H1 (cell line): ENCODE measurements around the gene EDEM1. TPM values are rescaled to one million over a fixed set of nuclear protein-coding genes. Genes with fewer than 3 reads are reported as not detected.

Source experiments
- CTCF ChIA-PET: fragments of 300-600 bp; sonication (Branson Sonifier 250); formaldehyde crosslinking; loops from one replicate; lab custom pipeline; 2021; ENCODE audit not compliant: partially characterized antibody; lab: Charles Lee
- POLR2A ChIA-PET: fragments of 300-600 bp; sonication (Branson Sonifier 250); formaldehyde crosslinking; loops from one replicate; lab custom pipeline; 2021; ENCODE audit warnings: inconsistent platforms; ENCODE audit not compliant: partially characterized antibody; lab: Charles Lee
- DNase-seq, 2 experiments: peaks; one replicate each; pipeline versions ENCODE4 v3.0.0 to v3.0.0-alpha.2; 2010 to 2022; ENCODE audit warnings: low spot score in 2 of 2, low read depth in 1 of 2, mixed read lengths in 1 of 2
- FAIRE-seq: peaks from 2 replicates; lab custom pipeline; 2011; peaks lifted over from hg19 to GRCh38; lab: Jason Lieb, UNC
- H2AFZ ChIP-seq: 2 replicates; pipeline ENCODE4 v1.8.1; 2012; ENCODE audit warnings: low read length, inconsistent platforms
- H2AK5ac ChIP-seq: 2 replicates; pipeline ENCODE4 v1.6.1; 2013; ENCODE audit warnings: low read depth, low read length
- H2BK120ac ChIP-seq: replicated peaks from 2 replicates; pipeline ENCODE3; 2013; ENCODE audit warnings: low read depth, low read length, inconsistent platforms
- H2BK12ac ChIP-seq: 2 replicates; pipeline ENCODE4 v1.6.1; 2013; ENCODE audit warnings: low read depth, low read length
- H2BK15ac ChIP-seq: 2 replicates; pipeline ENCODE4 v1.6.1; 2013; ENCODE audit warnings: low read length
- H2BK20ac ChIP-seq: 2 replicates; pipeline ENCODE4 v1.6.1; 2013; ENCODE audit warnings: low read length
- H2BK5ac ChIP-seq: 2 replicates; pipeline ENCODE4 v1.6.1; 2013; ENCODE audit warnings: low read depth, low read length
- H3K14ac ChIP-seq: 2 replicates; pipeline ENCODE4 v1.6.1; 2013; ENCODE audit warnings: inconsistent platforms; ENCODE audit not compliant: insufficient read length
- H3K18ac ChIP-seq: 2 replicates; pipeline ENCODE4 v1.6.1; 2013; ENCODE audit warnings: low read length; ENCODE audit errors: extremely low read depth
- H3K23ac ChIP-seq: 2 replicates; pipeline ENCODE4 v1.6.1; 2013; ENCODE audit warnings: inconsistent platforms; ENCODE audit not compliant: insufficient read length
- H3K23me2 ChIP-seq: 2 replicates; pipeline ENCODE4 v1.6.1; 2013; ENCODE audit warnings: low read depth, low read length
- H3K27ac ChIP-seq: 2 replicates; pipeline ENCODE4 v1.6.1; 2011; ENCODE audit warnings: low read depth, low read length, inconsistent platforms
- H3K27me3 ChIP-seq, 4 experiments: replicated peaks in 1 of 4; 1 replicate in 1 of 4; 2 replicates in 3 of 4; pipeline versions ENCODE4 v1.6.1 to v1.8.1; 2011 to 2013; ENCODE audit warnings: low read length in 3 of 4, mild to moderate bottlenecking in 3 of 4, inconsistent platforms in 2 of 4, mixed read lengths in 2 of 4, moderate library complexity in 1 of 4; ENCODE audit not compliant: control insufficient read depth in 3 of 4, insufficient read depth in 3 of 4; ENCODE audit errors: extremely low read depth in 1 of 4
- H3K36me3 ChIP-seq, 4 experiments: 2 replicates each; pipeline versions ENCODE4 v1.6.1 to v1.8.1; 2011 to 2013; ENCODE audit warnings: mild to moderate bottlenecking in 4 of 4, low read length in 3 of 4, moderate library complexity in 2 of 4, control low read depth in 1 of 4, inconsistent platforms in 1 of 4; ENCODE audit not compliant: insufficient read depth in 4 of 4, control insufficient read depth in 2 of 4
- H3K4ac ChIP-seq: replicated peaks from 2 replicates; pipeline ENCODE3; 2013; ENCODE audit warnings: low read length, low read depth, mixed read lengths, inconsistent platforms; ENCODE audit not compliant: insufficient read length
- H3K4me1 ChIP-seq, 4 experiments: replicated peaks in 1 of 4; 1 replicate in 1 of 4; 2 replicates in 3 of 4; pipeline versions ENCODE4 v1.6.1 to v1.8.1; 2011 to 2013; ENCODE audit warnings: low read length in 3 of 4, inconsistent platforms in 2 of 4, mixed read lengths in 1 of 4; ENCODE audit not compliant: insufficient read depth in 4 of 4, control insufficient read depth in 3 of 4
- H3K4me2 ChIP-seq, 2 experiments: 2 replicates each; pipeline versions ENCODE4 v1.6.1 to v1.8.1; 2011 to 2013; ENCODE audit warnings: low read depth in 2 of 2, low read length in 2 of 2, control low read depth in 1 of 2, inconsistent platforms in 1 of 2, mild to moderate bottlenecking in 1 of 2; ENCODE audit not compliant: insufficient read depth in 1 of 2
- H3K4me3 ChIP-seq, 4 experiments: fragments of 200-600, 300-600 bp in 1 of 4; sonication (generic), shearing (Covaris generic), sonication (Bioruptor Twin) in 1 of 4; 2 replicates each; pipeline versions ENCODE4 v1.5.1 to v1.8.1; 2011 to 2016; ENCODE audit warnings: low read length in 4 of 4, low read depth in 3 of 4, control low read depth in 2 of 4, inconsistent platforms in 2 of 4, mild to moderate bottlenecking in 2 of 4, mixed read lengths in 1 of 4, moderate library complexity in 1 of 4; ENCODE audit not compliant: insufficient read depth in 2 of 4; ENCODE audit errors: extremely low read depth in 1 of 4
- H3K56ac ChIP-seq: replicated peaks from 2 replicates; pipeline ENCODE3; 2013; ENCODE audit warnings: low read depth, mild to moderate bottlenecking, mixed read lengths, low read length, inconsistent platforms; ENCODE audit not compliant: insufficient read length
- H3K79me1 ChIP-seq: 2 replicates; pipeline ENCODE4 v1.6.1; 2013; ENCODE audit warnings: low read depth, low read length, control low read depth
- H3K79me2 ChIP-seq, 2 experiments: 2 replicates each; pipeline versions ENCODE4 v1.6.1 to v1.8.1; 2012 to 2013; ENCODE audit warnings: low read length in 2 of 2, mild to moderate bottlenecking in 2 of 2, inconsistent platforms in 1 of 2; ENCODE audit not compliant: insufficient read depth in 2 of 2, control insufficient read depth in 1 of 2
- H3K9ac ChIP-seq, 4 experiments: replicated peaks in 1 of 4; 1 replicate in 1 of 4; 2 replicates in 3 of 4; pipeline versions ENCODE4 v1.6.1 to v1.8.1; 2011 to 2013; ENCODE audit warnings: low read depth in 3 of 4, low read length in 3 of 4, control low read depth in 2 of 4, mild to moderate bottlenecking in 2 of 4, moderate library complexity in 2 of 4, inconsistent platforms in 1 of 4; ENCODE audit errors: extremely low read depth in 1 of 4
- H3K9me3 ChIP-seq, 2 experiments: 2 replicates each; pipeline versions ENCODE4 v1.6.1 to v1.8.1; 2012 to 2013; ENCODE audit warnings: mild to moderate bottlenecking in 2 of 2, moderate library complexity in 2 of 2, control low read depth in 1 of 2, inconsistent platforms in 1 of 2, low read depth in 1 of 2, low read length in 1 of 2, mixed read lengths in 1 of 2; ENCODE audit not compliant: insufficient read depth in 2 of 2
- H4K20me1 ChIP-seq, 2 experiments: replicated peaks in 1 of 2; 2 replicates each; pipeline versions ENCODE3 to v1.8.1; 2011 to 2013; ENCODE audit warnings: inconsistent platforms in 2 of 2, low read length in 2 of 2, mild to moderate bottlenecking in 1 of 2; ENCODE audit not compliant: insufficient read depth in 2 of 2, control insufficient read depth in 1 of 2
- H4K5ac ChIP-seq: 2 replicates; pipeline ENCODE4 v1.6.1; 2013; ENCODE audit warnings: low read length, low read depth, mixed read lengths, inconsistent platforms; ENCODE audit not compliant: insufficient read length
- H4K8ac ChIP-seq: 2 replicates; pipeline ENCODE4 v1.8.0; 2013; ENCODE audit warnings: mild to moderate bottlenecking, moderate library complexity, low read length, inconsistent platforms; ENCODE audit not compliant: insufficient read depth; ENCODE audit errors: extremely low read depth
- H4K91ac ChIP-seq: replicated peaks from 2 replicates; pipeline ENCODE3; 2013; ENCODE audit warnings: low read length, mixed read lengths, inconsistent platforms; ENCODE audit not compliant: insufficient read length
- CEBPB ChIP-seq: IDR thresholded peaks from 2 replicates; pipeline ENCODE4 v1.6.1; 2012; ENCODE audit warnings: low read depth, low read length
- CREB1 ChIP-seq: IDR thresholded peaks from 2 replicates; pipeline ENCODE4 v1.6.1; 2012; ENCODE audit warnings: inconsistent platforms
- JUND ChIP-seq: IDR thresholded peaks from 2 replicates; pipeline ENCODE4 v1.6.1; 2011; ENCODE audit warnings: mild to moderate bottlenecking, improper control_type of control experiment, low read length
- KDM1A ChIP-seq: fragments of 200-600, 300-600 bp; sonication (generic); IDR thresholded peaks from 2 replicates; pipeline ENCODE4 v1.7.1; 2016; ENCODE audit warnings: mild to moderate bottlenecking, low read length, borderline replicate concordance
- KDM5A ChIP-seq: fragments of 200-600 bp; IDR thresholded peaks from 2 replicates; pipeline ENCODE4 v1.7.1; 2012; ENCODE audit warnings: mild to moderate bottlenecking, low read length, inconsistent platforms, mixed read lengths
- ZNF274 ChIP-seq: IDR thresholded peaks from 2 replicates; pipeline ENCODE4 v1.7.0; 2012; ENCODE audit warnings: low read length, borderline replicate concordance; ENCODE audit errors: extremely low read depth
- WGBS, 2 experiments: shearing (Covaris generic) in 1 of 2; methylation state at CpG; one replicate each; pipeline versions ENCODE4 v1.1.6 to v1.1.7; 2013 to 2015; ENCODE audit warnings: low lambda C conversion rate in 2 of 2, mixed read lengths in 2 of 2, inconsistent platforms in 1 of 2, low coverage in 1 of 2, missing lambda C conversion rate in 1 of 2; ENCODE audit not compliant: insufficient replicate concordance in 2 of 2, insufficient coverage in 1 of 2, insufficient read length in 1 of 2; ENCODE audit errors: extremely low coverage in 1 of 2, missing lambda C conversion rate in 1 of 2; 5-methylcytosine and 5-hydroxymethylcytosine counted together
- polyA plus RNA-seq, 7 experiments: library from polyadenylated mRNA; depleted of rRNA in 3 of 7; stranded (reverse) in 5 of 7; unstranded in 2 of 7; fragments of >200 nt in 5 of 7; fragments of 200-250 nt in 2 of 7; gene quantifications; 1 replicate in 5 of 7; 2 replicates in 1 of 7; 4 replicates in 1 of 7; pipeline versions ENCODE4 v1.2.1 to v1.2.3, GENCODE V29; 2011 to 2013; ENCODE audit warnings: missing spikeins in 2 of 7, mixed read lengths in 2 of 7
- total RNA-seq: library from RNA; stranded (reverse); fragmentation: NEBNext Ultra II Directional; extraction: Animal tissue kit (Norgen Biotek cat#: 25700); gene quantifications from 2 replicates; pipeline ENCODE4 v1.2.1, GENCODE V29; 2021

EDEM1 gene
- total and polyA plus RNA-seq, 2 of the 8 experiments (the other 6 are each of a cell fraction or from before 2014, with no cell fraction given), result 4.8 to 16.4 TPM

DNA sequence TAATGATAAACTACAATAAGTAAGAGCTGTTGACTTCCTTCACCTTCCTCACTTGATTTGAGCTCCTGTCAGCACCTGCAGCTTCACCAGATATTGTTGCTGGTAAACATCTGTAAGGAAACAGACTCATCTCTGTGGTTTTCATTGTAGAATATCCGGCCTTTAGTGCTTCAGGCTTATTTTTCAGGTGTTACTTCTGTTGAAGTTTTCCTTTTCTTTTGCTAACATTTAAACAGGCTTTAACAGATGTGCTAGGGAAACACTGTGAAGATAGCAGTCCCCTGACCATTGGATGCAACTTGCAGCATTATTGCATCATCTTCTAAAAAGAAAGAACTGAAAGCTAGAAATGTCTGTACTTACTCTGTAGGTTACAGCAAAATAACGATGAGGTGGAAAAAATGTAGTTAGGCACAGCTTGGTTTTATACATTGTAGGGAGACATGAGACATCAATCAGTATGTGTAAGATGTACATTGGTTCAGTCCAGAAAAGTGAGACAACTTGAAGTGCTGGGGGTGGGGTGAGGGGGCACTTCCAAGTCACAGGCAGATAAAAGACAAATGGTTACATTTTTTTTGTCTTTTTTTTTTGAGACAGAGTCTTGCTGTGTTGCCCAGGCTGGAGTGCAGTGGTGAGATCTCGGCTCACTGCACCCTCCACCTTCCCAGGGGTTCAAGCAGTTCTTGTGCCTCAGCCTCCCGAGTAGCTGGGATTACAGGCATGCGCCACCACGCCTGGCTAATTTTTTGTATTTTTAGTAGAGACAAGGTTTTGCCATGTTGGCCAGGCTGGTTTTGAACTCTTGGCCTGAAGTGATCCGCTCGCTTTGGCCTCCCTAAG, 10.2 kb downstream of the EDEM1 start:
- no peak overlapping the region for H3K4me2 ChIP-seq
- no peak overlapping the region; the same call in 1 of the 2 replicates for H2BK12ac ChIP-seq
- peak overlapping the region; percentile 32; the same call in 1 of the 2 replicates for H2BK5ac ChIP-seq
- 0 out of 2 replicates have a peak overlapping the region, but pooled peaks have one; percentile 44 for H2BK20ac ChIP-seq
- peaks cover 0 to 17% (median 3%) of the 10 kb centered on the region in 4 experiments; a peak in 3 of 8 replicates for H3K36me3 ChIP-seq
- H4K8ac ChIP-seq, result no peak overlapping the region; the same call in 1 of the 2 replicates
- H4K20me1 ChIP-seq, result no peaks in the 10 kb centered on the region
- H2AK5ac ChIP-seq, result no peak overlapping the region; the same call in 1 of the 2 replicates
- CTCF ChIA-PET, result interaction anchor here (0.6 to 1.9 kb wide), 5 partner anchors 9 to 847 kb away, joined by 3 to 6 read pairs (median 5); no protein-coding TSS in a partner anchor
- H3K56ac ChIP-seq, result no peak overlapping the region
- H3K9ac ChIP-seq, result no peak overlapping the region
- no peak overlapping the region for H3K4me3 ChIP-seq
- peak overlapping the region; percentile 46; the same call in 1 of the 2 replicates for H3K27ac ChIP-seq
- H3K27me3 ChIP-seq, result no peaks in the 10 kb centered on the region
- 93% methylated on average over 8 of the region's 8 CpGs; no CpG with 5 or more reads in 1 of the 2 experiments for WGBS, 2 experiments
- H3K18ac ChIP-seq, result no peak overlapping the region
- H3K23me2 ChIP-seq, result no peaks in the 10 kb centered on the region
- no peak overlapping the region for H3K4ac ChIP-seq
- H3K23ac ChIP-seq, result no peak overlapping the region
- H4K5ac ChIP-seq, result peak overlapping the region; percentile 55
- H2BK15ac ChIP-seq, result no peak overlapping the region
- H3K4me1 ChIP-seq, result peaks cover 0 to 7% (median 5%) of the 10 kb centered on the region in 4 experiments; a peak in 5 of 7 replicates
- H3K9me3 ChIP-seq, result no peaks in the 10 kb centered on the region
- DNase-seq, result no peak
- peak overlapping the region; percentile 10 for H4K91ac ChIP-seq
- H3K14ac ChIP-seq, result no peak overlapping the region
- POLR2A ChIA-PET, result interaction anchor here (1.3 to 5.8 kb wide), 3 partner anchors 12 to 73 kb away, joined by 3 to 46 read pairs (median 5); partner anchors contain the start of gene EDEM1
- no peak for FAIRE-seq
- no peak overlapping the region for H2AFZ ChIP-seq
- peaks cover 0 to 23% of the 10 kb centered on the region in 2 experiments; a peak in 2 of 4 replicates for H3K79me2 ChIP-seq
- peaks cover 4% of the 10 kb centered on the region; the same call in 1 of the 2 replicates for H3K79me1 ChIP-seq
- TF ChIP-seq KDM1A, result peak; percentile 36; the same call in 1 of the 2 replicates
- TF ChIP-seq CREB1, result no peak
- TF ChIP-seq JUND, result peak; percentile 53; the same call in 1 of the 2 replicates
- no peak for TF ChIP-seq ZNF274
- TF ChIP-seq KDM5A, result no peak
- peak; percentile 95 for TF ChIP-seq CEBPB
- no peak overlapping the region for H2BK120ac ChIP-seq
